OCI-LY3 (cell line): ENCODE measurements around the gene ADORA1.

Experiments used
- H2AFZ ChIP-seq: fragments of 200-600, 300-600 bp; shearing (Covaris generic); 2 replicates; pipeline ENCODE4 v1.6.0; 2014; ENCODE audit warnings: antibody characterized with exemption, low read depth, low read length
- H3K27ac ChIP-seq: fragments of 200-600, 300-600 bp; sonication (generic); 2 replicates; pipeline ENCODE4 v1.5.1; 2014; ENCODE audit warnings: mild to moderate bottlenecking, low read length, moderate library complexity, mixed read lengths
- H3K27me3 ChIP-seq: fragments of 200-600, 300-600 bp; sonication (generic); 2 replicates; pipeline ENCODE4 v1.6.1; 2014; ENCODE audit warnings: low read depth, low read length, mixed read lengths
- H3K36me3 ChIP-seq: fragments of 200-600, 300-600 bp; sonication (generic); replicated peaks from 2 replicates; pipeline ENCODE3; 2014; ENCODE audit warnings: low read depth, low read length, mixed read lengths
- H3K4me1 ChIP-seq: fragments of 300-600, 200-600 bp; sonication (generic); 2 replicates; pipeline ENCODE4 v1.6.1; 2014; ENCODE audit warnings: low read length, mixed read lengths
- H3K4me2 ChIP-seq: fragments of 200-600, 300-600 bp; sonication (generic); 2 replicates; pipeline ENCODE4 v1.6.1; 2014; ENCODE audit warnings: low read length, mixed read lengths
- H3K4me3 ChIP-seq: fragments of 300-600, 200-600 bp; sonication (generic); 2 replicates; pipeline ENCODE4 v1.5.1; 2014; ENCODE audit warnings: antibody characterized with exemption, mild to moderate bottlenecking, low read length, moderate library complexity
- H3K79me2 ChIP-seq: fragments of 300-600, 200-600 bp; shearing (Covaris generic); 2 replicates; pipeline ENCODE4 v1.6.1; 2014; ENCODE audit warnings: mild to moderate bottlenecking, low read length, mixed read lengths
- H3K9ac ChIP-seq: fragments of 300-600, 200-600 bp; shearing (Covaris generic); 2 replicates; pipeline ENCODE4 v1.6.0; 2014; ENCODE audit warnings: mild to moderate bottlenecking, low read length, moderate library complexity
- H3K9me3 ChIP-seq: fragments of 200-600, 300-600 bp; shearing (Covaris generic); 2 replicates; pipeline ENCODE4 v1.6.1; 2014; ENCODE audit warnings: low read length, mixed read lengths; ENCODE audit not compliant: insufficient read depth
- H4K20me1 ChIP-seq: fragments of 200-600, 300-600 bp; sonication (generic); 2 replicates; pipeline ENCODE4 v1.6.1; 2016; ENCODE audit warnings: low read length, mixed read lengths; ENCODE audit not compliant: insufficient read depth
- CTCF ChIP-seq: fragments of 200-600, 300-600 bp; sonication (generic); IDR thresholded peaks from 2 replicates; pipeline ENCODE4 v1.5.1; 2014; ENCODE audit warnings: antibody characterized with exemption, low read length, low read depth
- EZH2phosphoT487 ChIP-seq: fragments of 200-600 bp; shearing (Covaris generic); IDR thresholded peaks from 2 replicates; pipeline ENCODE4 v1.6.1; 2018; ENCODE audit warnings: antibody characterized with exemption, mixed run types, low read depth

The ADORA1 gene

GRCh38 chr1:203199481-203199815, 71.9 kb downstream of the ADORA1 start:
- no peaks in the 10 kb centered on the region for H4K20me1 ChIP-seq
- no peak overlapping the region for H3K4me2 ChIP-seq
- H3K27ac ChIP-seq = no peak overlapping the region

GRCh38 chr1:203199816-203200571, 72.5 kb downstream of the ADORA1 start:
- Histone ChIP-seq H3K9ac (no peak overlapping the region), H3K4me3 (no peak overlapping the region), H3K4me2 (no peak overlapping the region), H4K20me1 (no peaks in the 10 kb centered on the region), H3K79me2 (no peaks in the 10 kb centered on the region), H2AFZ (no peak overlapping the region), H3K4me1 (no peaks in the 10 kb centered on the region), H3K9me3 (no peaks in the 10 kb centered on the region), H3K27ac (no peak overlapping the region), H3K27me3 (peaks cover 81% of the 10 kb centered on the region), H3K36me3 (no peaks in the 10 kb centered on the region)
- TF ChIP-seq EZH2phosphoT487 (no peak), CTCF (no peak)

More at GRCh38 chr1:203199481-203199815, 71.9 kb downstream of the ADORA1 start:
- Histone ChIP-seq H3K4me3 (no peak overlapping the region), H3K79me2 (no peaks in the 10 kb centered on the region), H2AFZ (no peak overlapping the region), H3K36me3 (no peaks in the 10 kb centered on the region), H3K27me3 (peaks cover 79% of the 10 kb centered on the region), H3K9ac (no peak overlapping the region), H3K4me1 (no peaks in the 10 kb centered on the region), H3K9me3 (no peaks in the 10 kb centered on the region)
- TF ChIP-seq EZH2phosphoT487 (no peak), CTCF (no peak)

- Histone ChIP-seq H3K79me2 (no peaks in the 10 kb centered on the region), H2AFZ (no peak overlapping the region), H3K27me3 (peaks cover 74% of the 10 kb centered on the region), H3K36me3 (no peaks in the 10 kb centered on the region), H3K9me3 (no peaks in the 10 kb centered on the region), H3K9ac (no peak overlapping the region), H3K4me1 (no peaks in the 10 kb centered on the region), H4K20me1 (no peaks in the 10 kb centered on the region), H3K4me2 (no peak overlapping the region), H3K27ac (no peak overlapping the region), H3K4me3 (no peak overlapping the region)
- TF ChIP-seq CTCF (no peak), EZH2phosphoT487 (no peak)
These were observed 73.4 kb downstream of the ADORA1 start for GRCh38 chr1:203200916-203201315.

- Histone ChIP-seq H3K27me3 (peaks cover 67% of the 10 kb centered on the region), H3K9ac (no peak overlapping the region), H3K27ac (no peak overlapping the region), H3K9me3 (no peaks in the 10 kb centered on the region), H3K4me3 (no peak overlapping the region), H4K20me1 (no peaks in the 10 kb centered on the region), H3K4me1 (no peaks in the 10 kb centered on the region), H2AFZ (no peak overlapping the region), H3K4me2 (no peak overlapping the region), H3K79me2 (no peaks in the 10 kb centered on the region), H3K36me3 (no peaks in the 10 kb centered on the region)
- no peak for TF ChIP-seq CTCF
- TF ChIP-seq EZH2phosphoT487 = no peak
These were observed 74.1 kb downstream of the ADORA1 start for GRCh38 chr1:203201516-203202205.
